Endothelial cell (in vitro differentiated cells): ENCODE results near the gene SLC8A1. TPM values are rescaled to one million over a fixed set of nuclear protein-coding genes. Genes with fewer than 3 reads are reported as not detected.
A peak's percentile ranks its signal among the peaks of the same experiment; 100 is the strongest.

ENCODE experiments used
- DNase-seq: peaks from one replicate; pipeline ENCODE4 v3.0.0; 2021; ENCODE audit warnings: low spot score
- H3K27ac Mint-ChIP-seq: one replicate; pipeline ENCODE4 v1.8.0; 2021; ENCODE audit warnings: mixed read lengths, inconsistent platforms; ENCODE audit not compliant: unreplicated experiment
- H3K27me3 Mint-ChIP-seq: one replicate; pipeline ENCODE4 v1.8.0; 2021; ENCODE audit warnings: mild to moderate bottlenecking, moderate library complexity, mixed read lengths, inconsistent platforms; ENCODE audit not compliant: unreplicated experiment
- H3K36me3 Mint-ChIP-seq: one replicate; pipeline ENCODE4 v1.8.0; 2021; ENCODE audit warnings: mild to moderate bottlenecking, low read depth, mixed read lengths, inconsistent platforms; ENCODE audit not compliant: unreplicated experiment
- H3K4me1 Mint-ChIP-seq: one replicate; pipeline ENCODE4 v1.8.0; 2021; ENCODE audit warnings: mild to moderate bottlenecking, mixed read lengths, inconsistent platforms; ENCODE audit not compliant: unreplicated experiment
- H3K4me3 Mint-ChIP-seq: one replicate; pipeline ENCODE4 v1.8.0; 2021; ENCODE audit warnings: mild to moderate bottlenecking, mixed read lengths, inconsistent platforms; ENCODE audit not compliant: unreplicated experiment
- H3K9me3 Mint-ChIP-seq: one replicate; pipeline ENCODE4 v1.8.0; 2021; ENCODE audit warnings: mixed read lengths, inconsistent platforms; ENCODE audit not compliant: unreplicated experiment
- CTCF ChIP-seq: fragments of 200-600 bp; sonication (generic); IDR thresholded peaks from one replicate; pipeline ENCODE4 v1.5.0; 2021; ENCODE audit warnings: antibody characterized with exemption; ENCODE audit not compliant: unreplicated experiment
- total RNA-seq: library from RNA; stranded (reverse); fragmentation: NEBNext Ultra II Directional; extraction: Animal tissue kit (Norgen Biotek cat#: 25700); gene quantifications from one replicate; pipeline ENCODE4 v1.2.1, GENCODE V29; 2021; ENCODE audit not compliant: unreplicated experiment

The SLC8A1 gene
- total RNA-seq, 1 donor from 2014 or later, result 0.80 TPM

- no peak for DNase-seq
- H3K27me3 Mint-ChIP-seq, result no peaks in the 10 kb centered on the region
- H3K27ac Mint-ChIP-seq, result no peak overlapping the region
- no peaks in the 10 kb centered on the region for H3K36me3 Mint-ChIP-seq
- no peak for TF ChIP-seq CTCF
- H3K4me1 Mint-ChIP-seq, result peaks cover 7% of the 10 kb centered on the region
- H3K9me3 Mint-ChIP-seq, result no peaks in the 10 kb centered on the region
- H3K4me3 Mint-ChIP-seq, result no peak overlapping the region
These were observed 79.5 kb downstream of the SLC8A1 start for GRCh38 chr2:40372283-40372985.

GRCh38 chr2:40371525-40372282, 80.2 kb downstream of the SLC8A1 start:
- Mint-ChIP-seq H3K9me3 (no peaks in the 10 kb centered on the region), H3K27me3 (no peaks in the 10 kb centered on the region), H3K36me3 (no peaks in the 10 kb centered on the region), H3K4me3 (no peak overlapping the region), H3K4me1 (peaks cover 7% of the 10 kb centered on the region), H3K27ac (peak overlapping the region; percentile 8)
- no peak for TF ChIP-seq CTCF
- peak; percentile 11 for DNase-seq

GRCh38 chr2:40370007-40370395, 81.9 kb downstream of the SLC8A1 start:
- DNase-seq, result no peak
- TF ChIP-seq CTCF, result no peak
- no peak overlapping the region for H3K4me3 Mint-ChIP-seq
- no peaks in the 10 kb centered on the region for H3K27me3 Mint-ChIP-seq
- H3K27ac Mint-ChIP-seq, result no peak overlapping the region
- H3K4me1 Mint-ChIP-seq, result peaks cover 3% of the 10 kb centered on the region
- no peaks in the 10 kb centered on the region for H3K9me3 Mint-ChIP-seq
- no peaks in the 10 kb centered on the region for H3K36me3 Mint-ChIP-seq

- Mint-ChIP-seq H3K4me1 (peaks cover 3% of the 10 kb centered on the region), H3K27ac (no peak overlapping the region), H3K27me3 (no peaks in the 10 kb centered on the region), H3K9me3 (no peaks in the 10 kb centered on the region), H3K36me3 (no peaks in the 10 kb centered on the region), H3K4me3 (no peak overlapping the region)
- DNase-seq, result no peak
- TF ChIP-seq CTCF, result no peak
These were observed 82.5 kb downstream of the SLC8A1 start for GRCh38 chr2:40369267-40370006.
